Activated CD4-positive, alpha-beta memory T cell treated with anti-CD3 and anti-CD28 coated beads for 36 hours (primary cell): ENCODE results near the gene ARNT2. TPM values are rescaled to one million over a fixed set of nuclear protein-coding genes. Genes with fewer than 3 reads are reported as not detected.

ENCODE experiments used
- CTCF ChIA-PET: fragments of 350-600 bp; sonication (Branson Sonifier 250); formaldehyde crosslinking; loops from one replicate; lab custom pipeline; 2021; ENCODE audit warnings: antibody characterized with exemption, inconsistent platforms; lab: Charles Lee
- POLR2A ChIA-PET: fragments of 350-600 bp; sonication (Branson Sonifier 250); formaldehyde crosslinking; loops from one replicate; lab custom pipeline; 2021; ENCODE audit warnings: antibody characterized with exemption; lab: Charles Lee
- DNase-seq: peaks from one replicate; pipeline ENCODE4 v3.0.0-alpha.2; 2020
- H3K27ac Mint-ChIP-seq: one replicate; pipeline ENCODE4 v1.8.0; 2021; ENCODE audit warnings: mixed read lengths
- H3K27me3 Mint-ChIP-seq: one replicate; pipeline ENCODE4 v1.8.0; 2021; ENCODE audit warnings: mixed read lengths
- H3K36me3 Mint-ChIP-seq: one replicate; pipeline ENCODE4 v1.8.0; 2021; ENCODE audit warnings: mixed read lengths
- H3K4me1 Mint-ChIP-seq: one replicate; pipeline ENCODE4 v1.8.0; 2021; ENCODE audit warnings: low read depth, mixed read lengths
- H3K4me3 Mint-ChIP-seq: one replicate; pipeline ENCODE4 v1.8.0; 2021; ENCODE audit warnings: mild to moderate bottlenecking, mixed read lengths
- H3K9me3 Mint-ChIP-seq: one replicate; pipeline ENCODE4 v1.8.0; 2021; ENCODE audit warnings: mixed read lengths
- intact Hi-C: fragments of 100-400 bp; cut with micrococcal nuclease; formaldehyde crosslinking; loops from one replicate; pipeline ENCODE4 v1.15.1; 2023
- total RNA-seq, 2 experiments: library from RNA; stranded (reverse); gene quantifications; one replicate each; pipeline ENCODE4 v1.2.3, GENCODE V29; 2021

Gene ARNT2
- total RNA-seq, 2 experiments from 2014 or later = 0.10 to 0.38 TPM

GRCh38 chr15:80568298-80568697 is 164.1 kb downstream of the ARNT2 start:
- CTCF ChIA-PET = interaction anchor here (1.0 to 4.7 kb wide), 10 partner anchors 30 to 698 kb away, joined by 3 to 68 read pairs (median 7); partner anchors contain the start of gene CEMIP
- H3K4me1 Mint-ChIP-seq = peaks cover 3% of the 10 kb centered on the region
- no peaks in the 10 kb centered on the region for H3K9me3 Mint-ChIP-seq
- no peaks in the 10 kb centered on the region for H3K36me3 Mint-ChIP-seq
- intact Hi-C loops = loop anchor here (5.0 kb wide), 1 partner anchor 111 kb away; no protein-coding TSS in a partner anchor
- H3K27ac Mint-ChIP-seq = no peak overlapping the region
- H3K4me3 Mint-ChIP-seq = no peak overlapping the region
- POLR2A ChIA-PET = no interaction called here
- peaks cover 24% of the 10 kb centered on the region for H3K27me3 Mint-ChIP-seq
- DNase-seq = peak; percentile 27

GRCh38 chr15:80568876-80569605 is 164.9 kb downstream of the ARNT2 start:
- H3K27ac Mint-ChIP-seq = no peak overlapping the region
- intact Hi-C loops = loop anchor here (5.0 kb wide), 1 partner anchor 112 kb away; no protein-coding TSS in a partner anchor
- ChIA-PET POLR2A (no interaction called here), CTCF (interaction anchor here (1.2 to 4.7 kb wide), 3 partner anchors 30 to 401 kb away, joined by 3 to 68 read pairs (median 8); no protein-coding TSS in a partner anchor)
- no peaks in the 10 kb centered on the region for H3K36me3 Mint-ChIP-seq
- H3K9me3 Mint-ChIP-seq = no peaks in the 10 kb centered on the region
- peaks cover 3% of the 10 kb centered on the region for H3K4me1 Mint-ChIP-seq
- H3K4me3 Mint-ChIP-seq = no peak overlapping the region
- H3K27me3 Mint-ChIP-seq = peaks cover 17% of the 10 kb centered on the region
- no peak for DNase-seq

- POLR2A ChIA-PET = no interaction called here
- H3K27me3 Mint-ChIP-seq = peaks cover 16% of the 10 kb centered on the region
- CTCF ChIA-PET = interaction anchor here (1.2 kb wide), 1 partner anchor 400 kb away, joined by 3 read pairs; no protein-coding TSS in a partner anchor
- no peak for DNase-seq
- no peak overlapping the region for H3K27ac Mint-ChIP-seq
- intact Hi-C loops = loop anchor here (5.0 kb wide), 1 partner anchor 112 kb away; no protein-coding TSS in a partner anchor
- no peak overlapping the region for H3K4me3 Mint-ChIP-seq
- no peaks in the 10 kb centered on the region for H3K36me3 Mint-ChIP-seq
- H3K9me3 Mint-ChIP-seq = no peaks in the 10 kb centered on the region
- peaks cover 3% of the 10 kb centered on the region for H3K4me1 Mint-ChIP-seq
These were observed 165.5 kb downstream of the ARNT2 start for GRCh38 chr15:80569656-80570055.

- no peaks in the 10 kb centered on the region for H3K36me3 Mint-ChIP-seq
- ChIA-PET CTCF (no interaction called here), POLR2A (no interaction called here)
- H3K27me3 Mint-ChIP-seq = peaks cover 16% of the 10 kb centered on the region
- no peaks in the 10 kb centered on the region for H3K9me3 Mint-ChIP-seq
- no peak overlapping the region for H3K4me3 Mint-ChIP-seq
- H3K27ac Mint-ChIP-seq = no peak overlapping the region
- peaks cover 3% of the 10 kb centered on the region for H3K4me1 Mint-ChIP-seq
- intact Hi-C loops = no loop called here
- no peak for DNase-seq
These were observed 166.4 kb downstream of the ARNT2 start for GRCh38 chr15:80570553-80570952.

GRCh38 chr15:80572337-80572736 is 168.2 kb downstream of the ARNT2 start:
- peaks cover 11% of the 10 kb centered on the region for H3K27me3 Mint-ChIP-seq
- ChIA-PET CTCF (no interaction called here), POLR2A (no interaction called here)
- no peak overlapping the region for H3K4me3 Mint-ChIP-seq
- no peaks in the 10 kb centered on the region for H3K36me3 Mint-ChIP-seq
- no peak overlapping the region for H3K27ac Mint-ChIP-seq
- no peaks in the 10 kb centered on the region for H3K9me3 Mint-ChIP-seq
- intact Hi-C loops = no loop called here
- DNase-seq = no peak
- H3K4me1 Mint-ChIP-seq = peaks cover 3% of the 10 kb centered on the region

- H3K36me3 Mint-ChIP-seq = no peaks in the 10 kb centered on the region
- CTCF ChIA-PET = no interaction called here
- intact Hi-C loops = no loop called here
- DNase-seq = no peak
- H3K27ac Mint-ChIP-seq = no peak overlapping the region
- H3K4me3 Mint-ChIP-seq = no peak overlapping the region
- H3K4me1 Mint-ChIP-seq = no peaks in the 10 kb centered on the region
- POLR2A ChIA-PET = no interaction called here
- H3K9me3 Mint-ChIP-seq = no peaks in the 10 kb centered on the region
- peaks cover 6% of the 10 kb centered on the region for H3K27me3 Mint-ChIP-seq
These were observed 169.4 kb downstream of the ARNT2 start for GRCh38 chr15:80573606-80574005.

GRCh38 chr15:80574590-80574989 is 170.4 kb downstream of the ARNT2 start:
- no peak for DNase-seq
- no peaks in the 10 kb centered on the region for H3K4me1 Mint-ChIP-seq
- no peaks in the 10 kb centered on the region for H3K9me3 Mint-ChIP-seq
- ChIA-PET CTCF (no interaction called here), POLR2A (no interaction called here)
- H3K27me3 Mint-ChIP-seq = peaks cover 3% of the 10 kb centered on the region
- no peaks in the 10 kb centered on the region for H3K36me3 Mint-ChIP-seq
- H3K27ac Mint-ChIP-seq = no peak overlapping the region
- no peak overlapping the region for H3K4me3 Mint-ChIP-seq
- intact Hi-C loops = no loop called here

- no peak overlapping the region for H3K4me3 Mint-ChIP-seq
- peaks cover 1% of the 10 kb centered on the region for H3K27me3 Mint-ChIP-seq
- no peaks in the 10 kb centered on the region for H3K36me3 Mint-ChIP-seq
- H3K9me3 Mint-ChIP-seq = no peaks in the 10 kb centered on the region
- H3K27ac Mint-ChIP-seq = no peak overlapping the region
- no peak for DNase-seq
- intact Hi-C loops = no loop called here
- ChIA-PET CTCF (interaction anchor here (1.1 to 1.3 kb wide), 2 partner anchors 10 to 201 kb away, joined by 4 read pairs; no protein-coding TSS in a partner anchor), POLR2A (no interaction called here)
- H3K4me1 Mint-ChIP-seq = no peaks in the 10 kb centered on the region
These were observed 172.4 kb downstream of the ARNT2 start for GRCh38 chr15:80576519-80577090.

GRCh38 chr15:80577552-80578205 is 173.5 kb downstream of the ARNT2 start:
- POLR2A ChIA-PET = no interaction called here
- DNase-seq = no peak
- intact Hi-C loops = no loop called here
- Mint-ChIP-seq H3K9me3 (no peaks in the 10 kb centered on the region), H3K27ac (no peak overlapping the region), H3K4me1 (no peaks in the 10 kb centered on the region), H3K4me3 (no peak overlapping the region), H3K27me3 (peaks cover 1% of the 10 kb centered on the region), H3K36me3 (no peaks in the 10 kb centered on the region)
- CTCF ChIA-PET = interaction anchor here (1.3 kb wide), 1 partner anchor 200 kb away, joined by 4 read pairs; no protein-coding TSS in a partner anchor

- intact Hi-C loops = no loop called here
- Mint-ChIP-seq H3K4me3 (no peak overlapping the region), H3K9me3 (no peaks in the 10 kb centered on the region), H3K27me3 (peaks cover 1% of the 10 kb centered on the region), H3K36me3 (no peaks in the 10 kb centered on the region), H3K4me1 (no peaks in the 10 kb centered on the region), H3K27ac (no peak overlapping the region)
- POLR2A ChIA-PET = no interaction called here
- CTCF ChIA-PET = no interaction called here
- DNase-seq = no peak
These were observed 174.0 kb downstream of the ARNT2 start for GRCh38 chr15:80578206-80578595.

GRCh38 chr15:80578871-80579270 is 174.7 kb downstream of the ARNT2 start:
- Mint-ChIP-seq H3K4me3 (no peak overlapping the region), H3K9me3 (no peaks in the 10 kb centered on the region), H3K27ac (no peak overlapping the region), H3K27me3 (peaks cover 1% of the 10 kb centered on the region), H3K4me1 (no peaks in the 10 kb centered on the region), H3K36me3 (no peaks in the 10 kb centered on the region)
- intact Hi-C loops = no loop called here
- CTCF ChIA-PET = no interaction called here
- DNase-seq = no peak
- POLR2A ChIA-PET = no interaction called here

- POLR2A ChIA-PET = no interaction called here
- CTCF ChIA-PET = no interaction called here
- intact Hi-C loops = loop anchor here (10.0 kb wide), 1 partner anchor 395 kb away; no protein-coding TSS in a partner anchor
- H3K4me1 Mint-ChIP-seq = peaks cover 2% of the 10 kb centered on the region
- H3K9me3 Mint-ChIP-seq = no peaks in the 10 kb centered on the region
- DNase-seq = no peak
- H3K27ac Mint-ChIP-seq = no peak overlapping the region
- H3K4me3 Mint-ChIP-seq = no peak overlapping the region
- peaks cover 1% of the 10 kb centered on the region for H3K27me3 Mint-ChIP-seq
- H3K36me3 Mint-ChIP-seq = no peaks in the 10 kb centered on the region
These were observed 175.4 kb downstream of the ARNT2 start for GRCh38 chr15:80579611-80580010.
